Activated naive CD8-positive, alpha-beta T cell treated with anti-CD3 and anti-CD28 coated beads, Interleukin-2, amount 50 U/mL, for 24 hours (primary cell): ENCODE results near the gene GAS2L1.
A peak's percentile ranks its signal among the peaks of the same experiment; 100 is the strongest.

Experiments
- ATAC-seq: fragments of 150-1000 bp; cut with Tn5 transposase; one replicate; pipeline ENCODE4 v1.10.0; 2021
- DNase-seq: peaks from one replicate; pipeline ENCODE4 v3.0.0; 2021
- H3K27ac Mint-ChIP-seq: one replicate; pipeline ENCODE4 v1.8.0; 2021; ENCODE audit warnings: mild to moderate bottlenecking, mixed read lengths
- H3K27me3 Mint-ChIP-seq: one replicate; pipeline ENCODE4 v1.8.0; 2021; ENCODE audit warnings: mixed read lengths
- H3K36me3 Mint-ChIP-seq: one replicate; pipeline ENCODE4 v1.8.0; 2021; ENCODE audit warnings: low read depth, mixed read lengths
- H3K4me1 Mint-ChIP-seq: one replicate; pipeline ENCODE4 v1.8.0; 2021; ENCODE audit warnings: mixed read lengths
- H3K4me3 Mint-ChIP-seq: one replicate; pipeline ENCODE4 v1.8.0; 2021; ENCODE audit warnings: mild to moderate bottlenecking, moderate library complexity, mixed read lengths
- H3K9me3 Mint-ChIP-seq: one replicate; pipeline ENCODE4 v1.8.0; 2021; ENCODE audit warnings: mixed read lengths

GAS2L1 gene

GRCh38 chr22:29306175-29306834 is at the start of gene GAS2L1:
Gene GAS2L1 (plus strand): TSS chr22:29306650. CDS start chr22:29308106, 1,456 bp downstream.
- peaks cover 23% of the 10 kb centered on the region for H3K4me1 Mint-ChIP-seq
- H3K36me3 Mint-ChIP-seq: peaks cover 1% of the 10 kb centered on the region
- H3K9me3 Mint-ChIP-seq: no peaks in the 10 kb centered on the region
- H3K4me3 Mint-ChIP-seq: peak within 1 kb of the TSS; percentile 65
- H3K27me3 Mint-ChIP-seq: peaks cover 23% of the 10 kb centered on the region
- peak; percentile 66 for DNase-seq
- H3K27ac Mint-ChIP-seq: no peak within 1 kb of the TSS
- peak; percentile 22 for ATAC-seq

DNA sequence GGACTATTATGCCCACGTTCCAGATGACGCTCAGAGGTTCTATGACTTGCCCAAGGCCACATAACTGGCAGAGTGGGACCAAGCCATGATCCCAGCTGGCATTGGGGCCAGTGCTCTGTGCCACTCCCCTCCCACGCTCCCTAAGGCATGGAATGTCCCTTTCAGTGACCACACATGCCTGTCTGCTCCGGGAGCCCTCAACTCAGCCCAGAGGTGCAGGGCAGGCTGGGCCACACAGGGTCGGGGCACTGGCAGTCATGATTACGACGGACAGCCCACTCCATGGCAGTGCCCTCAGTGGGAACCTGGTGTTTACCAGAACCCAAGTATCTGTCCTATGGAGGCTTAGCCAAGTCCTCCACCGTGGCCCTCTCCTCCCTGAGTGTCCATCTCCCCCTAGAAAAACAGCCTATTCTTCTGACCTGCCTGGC is 48.7 kb upstream of the GAS2L1 start:
- no peak for ATAC-seq
- no peak overlapping the region for H3K4me3 Mint-ChIP-seq
- no peak for DNase-seq
- H3K36me3 Mint-ChIP-seq: no peaks in the 10 kb centered on the region
- H3K4me1 Mint-ChIP-seq: no peaks in the 10 kb centered on the region
- H3K27me3 Mint-ChIP-seq: peaks cover 2% of the 10 kb centered on the region
- no peak overlapping the region for H3K27ac Mint-ChIP-seq
- no peaks in the 10 kb centered on the region for H3K9me3 Mint-ChIP-seq

- no peaks in the 10 kb centered on the region for H3K4me1 Mint-ChIP-seq
- H3K27me3 Mint-ChIP-seq: peaks cover under 1% of the 10 kb centered on the region
- ATAC-seq (no peak), DNase-seq (no peak)
- H3K9me3 Mint-ChIP-seq: no peaks in the 10 kb centered on the region
- H3K4me3 Mint-ChIP-seq: no peak overlapping the region
- H3K36me3 Mint-ChIP-seq: no peaks in the 10 kb centered on the region
- no peak overlapping the region for H3K27ac Mint-ChIP-seq
These were observed 47.8 kb upstream of the GAS2L1 start for GRCh38 chr22:29258407-29259252.

- no peaks in the 10 kb centered on the region for H3K27me3 Mint-ChIP-seq
- H3K27ac Mint-ChIP-seq: no peak overlapping the region
- no peak for DNase-seq
- ATAC-seq: no peak
- H3K36me3 Mint-ChIP-seq: no peaks in the 10 kb centered on the region
- H3K4me1 Mint-ChIP-seq: no peaks in the 10 kb centered on the region
- no peak overlapping the region for H3K4me3 Mint-ChIP-seq
- H3K9me3 Mint-ChIP-seq: no peaks in the 10 kb centered on the region
These were observed 47.1 kb upstream of the GAS2L1 start for GRCh38 chr22:29259253-29259899.

- no peak overlapping the region for H3K4me3 Mint-ChIP-seq
- DNase-seq (no peak), ATAC-seq (no peak)
- no peaks in the 10 kb centered on the region for H3K9me3 Mint-ChIP-seq
- H3K27me3 Mint-ChIP-seq: no peaks in the 10 kb centered on the region
- no peak overlapping the region for H3K27ac Mint-ChIP-seq
- no peaks in the 10 kb centered on the region for H3K4me1 Mint-ChIP-seq
- no peaks in the 10 kb centered on the region for H3K36me3 Mint-ChIP-seq
These were observed 46.4 kb upstream of the GAS2L1 start for GRCh38 chr22:29260031-29260560.

- Mint-ChIP-seq H3K27ac (no peak overlapping the region), H3K9me3 (no peaks in the 10 kb centered on the region), H3K4me1 (no peaks in the 10 kb centered on the region), H3K4me3 (no peak overlapping the region), H3K36me3 (no peaks in the 10 kb centered on the region), H3K27me3 (no peaks in the 10 kb centered on the region)
- DNase-seq (no peak), ATAC-seq (no peak)
These were observed 45.7 kb upstream of the GAS2L1 start for GRCh38 chr22:29260601-29261315.

DNA sequence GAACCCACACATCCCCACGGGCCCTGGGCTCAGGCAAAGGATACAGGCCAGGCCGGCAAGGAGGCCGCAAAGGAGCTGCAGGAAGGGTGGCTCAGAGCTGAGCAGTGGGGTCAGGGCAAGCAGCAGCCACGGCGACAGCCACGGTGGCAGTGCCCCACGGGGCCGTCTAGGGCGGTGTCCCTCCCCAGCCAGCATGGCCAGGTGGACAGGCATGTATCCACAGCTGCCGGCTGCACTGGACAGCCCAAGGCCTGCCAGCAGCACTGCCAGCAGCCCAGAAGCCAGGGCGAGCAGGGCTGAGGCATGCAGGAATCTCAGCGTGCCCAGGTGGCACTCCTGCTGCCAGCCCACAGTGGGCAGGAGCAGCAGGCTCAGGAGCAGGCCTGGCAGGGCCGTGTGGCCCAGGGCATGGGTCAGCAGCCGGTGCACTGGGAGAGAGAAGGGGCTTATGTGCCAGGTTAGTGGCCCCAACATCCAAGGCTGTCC is 42.6 kb upstream of the GAS2L1 start:
- no peak for DNase-seq
- ATAC-seq: no peak
- H3K27me3 Mint-ChIP-seq: peaks cover 3% of the 10 kb centered on the region
- H3K9me3 Mint-ChIP-seq: no peaks in the 10 kb centered on the region
- peaks cover 14% of the 10 kb centered on the region for H3K4me1 Mint-ChIP-seq
- no peak overlapping the region for H3K27ac Mint-ChIP-seq
- no peak overlapping the region for H3K4me3 Mint-ChIP-seq
- peaks cover 17% of the 10 kb centered on the region for H3K36me3 Mint-ChIP-seq

GRCh38 chr22:29265305-29265704 is 41.1 kb upstream of the GAS2L1 start:
- H3K27me3 Mint-ChIP-seq: peaks cover 3% of the 10 kb centered on the region
- H3K9me3 Mint-ChIP-seq: no peaks in the 10 kb centered on the region
- H3K4me1 Mint-ChIP-seq: peaks cover 23% of the 10 kb centered on the region
- DNase-seq (no peak), ATAC-seq (no peak)
- peaks cover 32% of the 10 kb centered on the region for H3K36me3 Mint-ChIP-seq
- H3K27ac Mint-ChIP-seq: no peak overlapping the region
- no peak overlapping the region for H3K4me3 Mint-ChIP-seq

DNA sequence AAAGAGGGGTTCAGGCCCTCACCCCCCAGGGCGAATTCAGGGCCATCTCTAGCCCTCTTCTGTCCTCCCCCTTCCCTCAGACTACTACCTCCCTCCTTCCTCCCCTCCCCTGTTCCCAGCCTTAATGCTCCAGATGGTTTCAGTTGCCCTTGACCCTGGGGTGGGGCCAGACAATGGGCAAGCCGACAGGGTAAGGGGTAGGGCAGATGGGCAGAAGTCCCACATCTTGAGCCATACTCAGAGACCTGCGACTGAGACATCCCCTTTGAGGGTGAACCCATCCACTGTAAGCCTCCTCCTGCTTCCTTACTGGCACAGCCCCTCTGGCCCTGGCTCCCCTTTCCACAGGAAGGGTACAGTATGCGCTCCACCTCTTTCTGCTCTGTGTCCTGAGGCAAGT is 40.5 kb upstream of the GAS2L1 start:
- no peak for DNase-seq
- peaks cover 29% of the 10 kb centered on the region for H3K4me1 Mint-ChIP-seq
- no peaks in the 10 kb centered on the region for H3K9me3 Mint-ChIP-seq
- peak overlapping the region; percentile 100 for H3K4me3 Mint-ChIP-seq
- ATAC-seq: no peak
- H3K27me3 Mint-ChIP-seq: peaks cover 3% of the 10 kb centered on the region
- peaks cover 38% of the 10 kb centered on the region for H3K36me3 Mint-ChIP-seq
- peak overlapping the region; percentile 100 for H3K27ac Mint-ChIP-seq

DNA sequence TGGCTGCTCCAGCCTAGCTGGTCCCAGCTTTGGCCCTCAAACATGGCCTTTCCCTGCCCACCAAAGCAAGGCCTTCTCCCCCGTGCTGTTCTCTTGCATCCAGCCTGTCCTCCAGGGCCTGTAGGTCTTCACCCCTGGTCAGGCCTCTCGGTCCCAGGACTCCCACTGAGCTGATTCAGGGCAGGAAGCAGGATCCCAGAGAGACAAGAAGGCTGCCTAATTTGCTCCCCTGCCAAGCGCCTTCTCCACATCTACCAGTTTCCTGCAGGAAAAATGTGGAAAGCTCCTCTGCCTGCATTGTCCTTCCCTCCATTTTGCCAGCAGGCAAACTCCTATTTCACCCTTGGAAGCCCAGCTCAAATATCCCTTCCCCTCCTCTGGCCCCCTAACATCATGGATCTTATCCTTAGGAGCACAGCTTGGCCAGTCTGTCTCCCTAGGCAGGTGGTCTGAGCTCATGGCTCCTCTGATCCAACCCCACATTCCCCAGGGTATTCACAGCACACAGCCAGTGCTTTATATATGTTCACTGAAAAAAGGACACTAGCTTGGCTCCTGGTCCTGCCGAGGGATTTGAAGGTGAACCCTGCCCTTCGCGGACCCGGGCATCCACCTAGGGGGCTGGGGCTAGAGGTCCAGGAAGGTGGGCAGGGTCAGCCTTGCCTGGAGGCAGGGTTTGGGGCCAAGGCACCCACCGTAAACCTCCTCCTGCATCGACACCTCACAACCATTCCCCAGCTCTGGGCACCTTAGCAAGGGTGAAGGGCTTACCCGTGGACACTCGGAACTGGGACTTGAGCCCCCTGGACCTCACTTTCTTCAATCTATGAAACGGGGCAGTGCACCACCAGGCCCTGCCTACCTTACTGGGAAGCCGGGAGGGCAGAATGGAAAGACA is 39.6 kb upstream of the GAS2L1 start:
- Mint-ChIP-seq H3K4me3 (peak overlapping the region; percentile 100), H3K27me3 (peaks cover 3% of the 10 kb centered on the region), H3K27ac (peak overlapping the region; percentile 100), H3K9me3 (no peaks in the 10 kb centered on the region), H3K36me3 (peaks cover 46% of the 10 kb centered on the region), H3K4me1 (peaks cover 38% of the 10 kb centered on the region)
- ATAC-seq (no peak), DNase-seq (peak; percentile 17)

- peaks cover 44% of the 10 kb centered on the region for H3K4me1 Mint-ChIP-seq
- H3K27ac Mint-ChIP-seq: peak overlapping the region; percentile 100
- H3K36me3 Mint-ChIP-seq: peaks cover 52% of the 10 kb centered on the region
- ATAC-seq: no peak
- H3K27me3 Mint-ChIP-seq: peaks cover 3% of the 10 kb centered on the region
- DNase-seq: no peak
- H3K4me3 Mint-ChIP-seq: peak overlapping the region; percentile 100
- no peaks in the 10 kb centered on the region for H3K9me3 Mint-ChIP-seq
These were observed 39.0 kb upstream of the GAS2L1 start for GRCh38 chr22:29267462-29267857.

GRCh38 chr22:29267858-29268510 is 38.5 kb upstream of the GAS2L1 start, which contains the start of the genes EWSR1 and RHBDD3:
Gene EWSR1 (plus strand): TSS chr22:29268268. CDS start chr22:29268337, 69 bp downstream.
Gene RHBDD3 (minus strand): TSS chr22:29267981. CDS start chr22:29265626, 2,355 bp downstream.
- DNase-seq: peak; percentile 98
- Mint-ChIP-seq H3K27me3 (peaks cover 3% of the 10 kb centered on the region), H3K4me3 (peak within 1 kb of the TSS; percentile 100), H3K9me3 (no peaks in the 10 kb centered on the region), H3K36me3 (peaks cover 57% of the 10 kb centered on the region), H3K27ac (peak within 1 kb of the TSS; percentile 100), H3K4me1 (peaks cover 49% of the 10 kb centered on the region)
- peak; percentile 86 for ATAC-seq
